GM12872 (cell line): ENCODE results near the gene ZNF566.

Experiments
- TF ChIP-seq, protein P1 (sequence below): IDR thresholded peaks from 3 replicates; pipeline ENCODE4 v1.5.1; 2011; ENCODE audit warnings: low read depth, mild to moderate bottlenecking, low read length, moderate library complexity; ENCODE audit not compliant: insufficient read depth

ZNF566 gene

DNA sequence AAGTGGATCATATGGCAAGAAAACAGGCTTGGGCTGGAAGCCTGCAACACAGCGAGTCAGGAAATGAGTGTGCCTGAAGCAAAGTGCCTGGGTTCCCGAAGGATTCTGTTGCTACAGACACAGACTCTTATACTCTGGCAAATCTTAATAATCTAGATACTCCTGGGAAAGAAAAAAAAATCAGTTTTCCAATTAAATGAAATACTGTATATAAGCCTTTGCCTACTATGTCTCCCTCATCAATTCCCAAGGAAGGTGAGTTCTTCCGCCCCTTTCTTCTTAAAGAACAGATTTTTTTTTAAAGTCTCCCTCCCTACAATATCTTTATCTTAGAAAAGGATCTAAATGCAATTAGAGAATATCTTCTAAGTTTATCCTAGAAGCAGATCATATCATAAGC is 81.3 kb downstream of the ZNF566 start:
- TF ChIP-seq, protein P1, sequence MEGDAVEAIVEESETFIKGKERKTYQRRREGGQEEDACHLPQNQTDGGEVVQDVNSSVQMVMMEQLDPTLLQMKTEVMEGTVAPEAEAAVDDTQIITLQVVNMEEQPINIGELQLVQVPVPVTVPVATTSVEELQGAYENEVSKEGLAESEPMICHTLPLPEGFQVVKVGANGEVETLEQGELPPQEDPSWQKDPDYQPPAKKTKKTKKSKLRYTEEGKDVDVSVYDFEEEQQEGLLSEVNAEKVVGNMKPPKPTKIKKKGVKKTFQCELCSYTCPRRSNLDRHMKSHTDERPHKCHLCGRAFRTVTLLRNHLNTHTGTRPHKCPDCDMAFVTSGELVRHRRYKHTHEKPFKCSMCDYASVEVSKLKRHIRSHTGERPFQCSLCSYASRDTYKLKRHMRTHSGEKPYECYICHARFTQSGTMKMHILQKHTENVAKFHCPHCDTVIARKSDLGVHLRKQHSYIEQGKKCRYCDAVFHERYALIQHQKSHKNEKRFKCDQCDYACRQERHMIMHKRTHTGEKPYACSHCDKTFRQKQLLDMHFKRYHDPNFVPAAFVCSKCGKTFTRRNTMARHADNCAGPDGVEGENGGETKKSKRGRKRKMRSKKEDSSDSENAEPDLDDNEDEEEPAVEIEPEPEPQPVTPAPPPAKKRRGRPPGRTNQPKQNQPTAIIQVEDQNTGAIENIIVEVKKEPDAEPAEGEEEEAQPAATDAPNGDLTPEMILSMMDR: no peak

GRCh38 chr19:36404498-36404897 is 84.9 kb downstream of the ZNF566 start:
- TF ChIP-seq, protein P1: no peak

DNA sequence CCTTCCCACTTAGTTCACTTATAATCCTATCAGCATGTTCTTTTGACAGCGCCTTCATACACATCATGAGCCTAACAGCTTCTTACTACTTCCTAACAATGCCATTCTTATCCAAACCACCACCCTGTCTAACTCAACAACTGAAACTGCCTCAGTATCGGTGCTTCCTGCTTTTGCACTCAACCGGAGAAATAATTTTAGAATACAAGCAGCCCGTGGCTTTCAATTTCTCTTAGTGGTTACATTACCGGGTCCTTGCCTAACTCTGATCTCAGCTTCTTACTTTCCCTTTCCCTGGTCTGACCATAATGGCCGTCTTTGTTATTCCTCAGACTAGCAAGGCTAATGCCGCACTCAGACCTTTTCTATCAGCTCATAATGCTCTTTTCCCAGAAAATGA is 87.9 kb downstream of the ZNF566 start:
- TF ChIP-seq, protein P1: no peak

DNA sequence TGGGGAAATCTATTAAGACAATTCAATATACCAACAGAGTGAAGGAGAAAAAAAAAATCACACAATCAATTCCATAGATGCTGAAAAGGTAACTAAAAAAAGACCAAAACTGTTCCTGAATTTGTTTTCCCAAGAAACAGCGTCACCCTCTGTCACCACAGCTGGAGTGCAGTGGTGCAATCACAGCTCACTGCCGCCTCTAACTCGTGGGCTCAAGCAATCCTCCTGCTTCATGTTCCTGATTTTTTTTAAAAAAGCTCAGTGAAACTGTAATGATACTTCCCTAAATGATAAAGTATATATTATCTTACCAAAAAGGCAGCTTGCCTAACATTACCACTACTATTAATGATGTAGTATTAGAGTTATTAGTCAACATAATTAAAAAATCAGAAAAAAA is 90.8 kb downstream of the ZNF566 start:
- TF ChIP-seq, protein P1: no peak
